Vagina (tissue), 2 donors: ENCODE data around the gene ZNF407. TPM values are rescaled to one million over a fixed set of nuclear protein-coding genes. Genes with fewer than 3 reads are reported as not detected.

Source experiments
- DNase-seq, 2 donors: peaks; one replicate each; pipeline ENCODE4 v3.0.0-alpha.2; 2017; ENCODE audit errors: extremely low spot score in 2 of 2
- H3K27ac ChIP-seq: fragments of 200-600 bp; sonication (generic); one replicate; pipeline ENCODE4 v1.5.1; 2019
- H3K27me3 ChIP-seq: fragments of 200-600 bp; sonication (generic); one replicate; pipeline ENCODE4 v1.5.1; 2019
- H3K36me3 ChIP-seq, 2 donors: fragments of 200-600 bp; sonication (generic); one replicate each; pipeline ENCODE4 v1.5.1; 2017 to 2019
- H3K4me1 ChIP-seq: fragments of 200-600 bp; sonication (generic); one replicate; pipeline ENCODE4 v1.5.1; 2019
- H3K4me3 ChIP-seq, 2 donors: fragments of 200-600 bp; sonication (generic); 1 replicate in 1 of 2; 2 replicates in 1 of 2; pipeline ENCODE4 v1.5.1; 2016 to 2019
- H3K9me3 ChIP-seq: fragments of 200-600 bp; sonication (generic); one replicate; pipeline ENCODE4 v1.5.1; 2019
- CTCF ChIP-seq, 3 experiments: fragments of 450-650 bp in 2 of 3; fragments of 200-600 bp in 1 of 3; sonication (generic) in 1 of 3; IDR thresholded peaks; one replicate each; pipeline ENCODE4 v1.5.1; 2017 to 2019; ENCODE audit warnings: antibody characterized with exemption in 3 of 3, mild to moderate bottlenecking in 2 of 3, moderate library complexity in 2 of 3
- POLR2A ChIP-seq, 2 donors: fragments of 450-650 bp; IDR thresholded peaks; one replicate each; pipeline ENCODE4 v1.6.1; 2017; ENCODE audit warnings: antibody characterized with exemption in 2 of 2, mild to moderate bottlenecking in 2 of 2, moderate library complexity in 2 of 2
- POLR2AphosphoS5 ChIP-seq, 2 donors: sonication (generic); formaldehyde crosslinking; IDR thresholded peaks; one replicate each; pipeline ENCODE4 v1.9.0; 2017; ENCODE audit warnings: antibody characterized with exemption in 2 of 2, mild to moderate bottlenecking in 2 of 2, low read depth in 1 of 2; ENCODE audit not compliant: insufficient read depth in 1 of 2
- intact Hi-C: fragments of 100-400 bp; cut with DNase I; formaldehyde crosslinking; loops from one replicate; pipeline ENCODE4 v1.15.1; 2023
- total RNA-seq: library from RNA; depleted of rRNA; stranded (reverse); fragments of >200 nt; gene quantifications from one replicate; pipeline ENCODE4 v1.2.3, GENCODE V29; 2016

Gene ZNF407
- total RNA-seq, 1 donor from 2014 or later = 15.5 TPM

- TF ChIP-seq POLR2A (IDR thresholded peaks at IDR 0.05) = no peak
- no peak for TF ChIP-seq POLR2AphosphoS5 (IDR thresholded peaks at IDR 0.05; ENCODE audit: insufficient read depth in 1 of 2, low read depth in 1 of 2)
- no peak for TF ChIP-seq CTCF (IDR thresholded peaks at IDR 0.05)
- DNase-seq = no peak
Measured at GRCh38 chr18:74669136-74669798, 71.6 kb downstream of the ZNF407 start.

DNA sequence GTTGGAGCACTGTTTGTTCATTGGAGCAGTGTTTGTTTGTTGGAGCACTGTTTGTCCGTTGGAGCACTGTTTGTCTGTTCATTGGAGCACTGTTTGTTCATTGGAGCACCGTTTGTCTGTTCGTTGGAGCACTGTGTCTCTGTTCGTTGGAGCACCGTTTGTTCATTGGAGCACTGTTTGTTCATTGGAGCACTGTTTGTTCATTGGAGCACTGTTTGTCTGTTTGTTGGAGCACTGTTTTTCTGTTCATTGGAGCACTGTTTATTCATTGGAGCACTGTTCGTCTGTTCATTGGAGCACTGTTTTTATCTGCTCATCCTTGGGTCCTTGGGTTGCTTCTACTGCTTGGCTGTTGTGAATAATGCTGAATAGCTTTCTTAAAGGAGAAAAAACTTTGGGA, 74.7 kb downstream of the ZNF407 start:
- DNase-seq = no peak
- H3K4me3 ChIP-seq = no peak overlapping the region
- no peak for TF ChIP-seq POLR2AphosphoS5 (IDR thresholded peaks at IDR 0.05; ENCODE audit: insufficient read depth in 1 of 2, low read depth in 1 of 2)
- TF ChIP-seq POLR2A (IDR thresholded peaks at IDR 0.05) = no peak
- no peak for TF ChIP-seq CTCF (IDR thresholded peaks at IDR 0.05)
- no peak overlapping the region for H3K27ac ChIP-seq
- no peaks in the 10 kb centered on the region for H3K27me3 ChIP-seq
- H3K4me1 ChIP-seq = no peaks in the 10 kb centered on the region
- H3K36me3 ChIP-seq = no peaks in the 10 kb centered on the region
- no peaks in the 10 kb centered on the region for H3K9me3 ChIP-seq
- intact Hi-C loops = no loop called here

More at GRCh38 chr18:74669136-74669798, 71.6 kb downstream of the ZNF407 start:
- Histone ChIP-seq H3K27ac (no peak overlapping the region), H3K27me3 (no peaks in the 10 kb centered on the region), H3K4me3 (no peak overlapping the region), H3K9me3 (no peaks in the 10 kb centered on the region), H3K4me1 (no peaks in the 10 kb centered on the region), H3K36me3 (no peaks in the 10 kb centered on the region)
- intact Hi-C loops = no loop called here

- no peak overlapping the region for H3K27ac ChIP-seq
- no peak overlapping the region for H3K4me3 ChIP-seq
- TF ChIP-seq POLR2A (IDR thresholded peaks at IDR 0.05) (no peak), CTCF (IDR thresholded peaks at IDR 0.05) (no peak), POLR2AphosphoS5 (IDR thresholded peaks at IDR 0.05; ENCODE audit: insufficient read depth in 1 of 2, low read depth in 1 of 2) (no peak)
- no peaks in the 10 kb centered on the region for H3K9me3 ChIP-seq
- DNase-seq = no peak
- H3K4me1 ChIP-seq = no peaks in the 10 kb centered on the region
- intact Hi-C loops = no loop called here
- no peaks in the 10 kb centered on the region for H3K36me3 ChIP-seq
- H3K27me3 ChIP-seq = no peaks in the 10 kb centered on the region
Measured at GRCh38 chr18:74674487-74674886, 76.8 kb downstream of the ZNF407 start.

DNA sequence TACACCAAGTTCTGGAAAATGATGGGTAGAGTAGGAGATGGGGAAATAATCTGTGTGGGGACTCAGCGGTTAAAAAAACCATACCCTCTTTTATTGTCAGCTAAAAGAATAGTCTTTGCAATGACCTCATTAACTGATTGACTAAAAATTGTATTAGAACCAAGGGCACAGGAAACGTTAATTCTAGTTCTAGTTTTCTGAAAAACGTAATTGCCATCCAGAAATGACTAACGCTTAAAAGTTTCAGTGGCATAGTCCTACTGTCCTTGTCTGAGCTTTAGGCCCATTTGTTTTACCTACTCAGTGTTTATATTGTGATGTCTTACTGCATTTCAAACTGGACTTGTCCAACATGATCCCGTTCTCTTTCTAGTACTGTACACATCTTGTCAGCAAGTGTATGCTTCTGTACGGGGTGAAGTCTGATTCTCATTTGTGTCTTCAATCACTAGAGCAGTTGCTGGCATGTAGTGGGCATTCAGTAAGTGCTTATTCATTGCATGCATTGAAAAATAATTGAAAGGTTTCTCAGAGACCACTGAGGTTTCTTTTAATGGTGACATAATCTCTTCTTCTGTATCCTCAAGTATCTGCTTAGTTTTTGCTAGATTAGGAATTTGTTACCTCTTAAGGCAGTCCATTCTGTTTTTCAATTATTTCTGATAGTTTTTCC, 81.5 kb downstream of the ZNF407 start:
- peaks cover 4% of the 10 kb centered on the region for H3K4me1 ChIP-seq
- no peak for DNase-seq
- TF ChIP-seq CTCF (IDR thresholded peaks at IDR 0.05) (no peak), POLR2A (IDR thresholded peaks at IDR 0.05) (no peak), POLR2AphosphoS5 (IDR thresholded peaks at IDR 0.05; ENCODE audit: insufficient read depth in 1 of 2, low read depth in 1 of 2) (no peak)
- no peak overlapping the region for H3K27ac ChIP-seq
- intact Hi-C loops = no loop called here
- no peaks in the 10 kb centered on the region for H3K36me3 ChIP-seq
- no peak overlapping the region for H3K4me3 ChIP-seq
- H3K9me3 ChIP-seq = no peaks in the 10 kb centered on the region
- no peaks in the 10 kb centered on the region for H3K27me3 ChIP-seq

GRCh38 chr18:74679679-74680076, 82.0 kb downstream of the ZNF407 start:
- Histone ChIP-seq H3K4me3 (no peak overlapping the region), H3K27ac (no peak overlapping the region), H3K36me3 (no peaks in the 10 kb centered on the region), H3K4me1 (peaks cover 4% of the 10 kb centered on the region), H3K9me3 (no peaks in the 10 kb centered on the region), H3K27me3 (no peaks in the 10 kb centered on the region)
- intact Hi-C loops = no loop called here
- TF ChIP-seq POLR2AphosphoS5 (IDR thresholded peaks at IDR 0.05; ENCODE audit: insufficient read depth in 1 of 2, low read depth in 1 of 2) = no peak
- TF ChIP-seq POLR2A (IDR thresholded peaks at IDR 0.05) = no peak
- no peak for TF ChIP-seq CTCF (IDR thresholded peaks at IDR 0.05)
- DNase-seq = no peak
